Hematopoietic multipotent progenitor cell treated with erythropoietin and hydrocortisone succinate and interleukin-3 and kit ligand, for 6 days (in vitro differentiated cells): ENCODE results near the gene ZMYND19.
"Not testable (repeated sequence)": the region's sequence is repeated elsewhere in the genome, so short reads cannot be mapped to it uniquely, and the experiment has no call there.

Experiments
- DNase-seq: peaks from one replicate; pipeline ENCODE4 v3.0.0-alpha.2; 2015

The ZMYND19 gene

DNA sequence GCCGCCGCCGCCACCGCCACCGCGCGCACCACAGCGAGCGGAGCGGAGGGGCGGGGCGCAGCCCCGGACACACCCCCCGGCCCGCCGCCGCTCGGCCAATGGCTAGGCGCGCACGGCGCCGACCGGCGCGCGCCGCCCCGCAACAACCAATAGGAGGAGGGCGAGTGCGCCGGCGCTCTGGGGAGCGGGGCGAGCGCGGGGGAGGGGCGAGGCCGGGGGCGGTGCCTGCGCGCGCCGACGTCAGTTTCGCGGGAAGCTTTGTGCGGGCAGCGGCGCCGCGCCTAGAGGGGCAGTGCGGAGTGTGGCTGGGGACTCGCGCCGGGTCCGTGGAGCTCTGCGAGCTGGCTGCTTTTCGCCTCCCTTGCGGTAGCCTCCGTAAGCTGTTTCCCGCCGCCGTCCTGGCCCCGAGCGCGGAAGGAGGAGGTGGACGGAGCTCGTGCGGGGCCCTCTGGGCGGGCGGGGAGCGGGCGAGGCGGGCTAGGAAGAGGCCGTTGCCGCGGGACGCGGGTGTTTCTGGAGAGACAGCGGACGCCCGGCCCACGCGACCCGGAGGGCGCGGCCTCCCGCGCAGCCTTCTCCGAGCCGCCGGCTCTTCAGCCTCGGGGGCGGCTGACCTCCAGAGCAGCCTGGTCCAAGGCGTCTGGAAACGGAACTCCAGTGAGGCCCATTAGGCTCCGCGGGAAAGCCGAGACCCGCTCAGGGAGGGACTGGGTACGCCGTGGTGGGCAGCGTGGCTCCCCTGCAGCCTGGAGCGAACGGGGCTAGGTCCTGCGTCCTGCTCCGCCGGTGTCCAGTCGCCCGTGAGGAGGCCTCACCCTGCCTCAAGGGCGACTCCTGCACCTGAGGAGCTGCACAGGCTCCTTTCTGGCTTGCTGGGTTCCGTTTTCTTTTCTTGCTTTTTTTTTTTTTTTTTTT is at the start of gene ZMYND19:
Gene ZMYND19 (minus strand): TSS at position 44 of the 915 bp plus-strand sequence. CDS start 249 bp downstream, outside the sequence.
- peak; percentile 94 for DNase-seq

DNA sequence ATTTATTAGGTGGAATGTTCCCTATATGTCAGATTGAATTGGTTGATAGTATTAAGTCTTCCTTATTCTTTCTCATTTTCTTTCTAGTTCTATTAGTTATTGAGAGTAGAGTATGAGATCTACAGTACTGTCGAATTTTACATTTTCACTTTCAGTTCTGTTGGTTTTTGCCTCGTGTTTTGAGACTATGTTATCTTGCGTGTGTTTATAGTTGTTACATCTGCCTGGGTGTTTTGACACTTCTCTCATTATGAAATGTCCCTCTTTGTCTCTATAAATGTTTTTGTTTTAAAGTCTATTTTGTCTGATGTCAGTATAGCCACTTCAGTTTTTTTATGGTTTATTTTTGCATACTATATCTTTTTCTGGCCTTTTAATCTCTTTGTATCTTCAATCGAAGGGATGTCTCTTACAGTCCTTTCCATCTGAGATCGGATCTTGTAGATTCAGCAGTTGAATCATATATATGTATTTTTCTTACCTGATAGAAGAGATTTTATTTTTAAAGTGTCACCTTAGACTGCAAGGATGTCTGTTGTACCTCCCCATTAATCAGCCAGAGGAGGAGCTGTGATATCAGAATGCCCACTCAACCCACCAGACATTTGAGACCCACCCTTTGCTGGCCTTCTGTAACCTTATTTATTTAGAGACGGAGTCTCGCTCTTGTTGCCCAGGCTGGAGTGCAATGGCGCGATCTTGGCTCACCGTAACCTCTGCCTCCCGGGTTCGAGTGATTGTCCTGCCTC is 49.2 kb upstream of the ZMYND19 start:
- DNase-seq: peak; percentile 52

DNA sequence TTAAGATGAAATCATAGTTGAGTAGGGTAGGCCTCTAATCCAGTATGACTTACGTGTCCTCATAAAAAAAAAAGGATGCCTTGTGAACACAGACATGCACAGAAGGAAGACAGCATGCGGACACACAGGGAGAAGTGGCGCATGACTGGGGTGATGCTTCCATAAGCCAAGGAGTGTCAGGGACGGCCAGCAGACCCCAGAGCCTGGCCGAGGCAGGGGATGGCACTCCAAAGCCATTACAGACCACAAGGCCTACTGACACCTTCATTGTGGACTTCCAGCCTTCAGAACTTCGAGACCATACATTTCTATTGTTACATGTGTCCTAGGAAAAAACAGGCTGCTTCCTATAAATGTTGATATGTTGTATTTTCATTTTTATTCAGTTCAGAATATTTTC is 48.4 kb upstream of the ZMYND19 start:
- DNase-seq: no peak

DNA sequence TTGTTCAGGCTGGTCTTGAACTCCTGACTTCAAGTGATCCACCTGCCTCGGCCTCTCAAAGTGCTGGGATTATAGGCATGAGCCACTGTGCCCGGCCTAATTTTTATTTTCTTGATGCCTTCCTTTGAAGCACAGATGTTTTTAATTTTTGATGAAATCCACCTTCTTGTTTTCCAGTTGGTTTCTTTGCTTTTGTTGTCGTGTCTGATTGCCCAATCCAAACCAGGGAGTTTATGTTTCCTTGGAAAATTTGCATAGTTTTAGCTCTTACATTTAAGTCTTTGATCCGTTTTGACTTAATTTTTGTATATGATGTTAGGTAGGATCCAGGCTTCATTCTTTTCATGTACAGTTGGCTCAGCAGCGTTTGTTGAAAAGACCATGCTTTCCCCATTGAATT is 43.7 kb upstream of the ZMYND19 start:
- DNase-seq: no peak

DNA sequence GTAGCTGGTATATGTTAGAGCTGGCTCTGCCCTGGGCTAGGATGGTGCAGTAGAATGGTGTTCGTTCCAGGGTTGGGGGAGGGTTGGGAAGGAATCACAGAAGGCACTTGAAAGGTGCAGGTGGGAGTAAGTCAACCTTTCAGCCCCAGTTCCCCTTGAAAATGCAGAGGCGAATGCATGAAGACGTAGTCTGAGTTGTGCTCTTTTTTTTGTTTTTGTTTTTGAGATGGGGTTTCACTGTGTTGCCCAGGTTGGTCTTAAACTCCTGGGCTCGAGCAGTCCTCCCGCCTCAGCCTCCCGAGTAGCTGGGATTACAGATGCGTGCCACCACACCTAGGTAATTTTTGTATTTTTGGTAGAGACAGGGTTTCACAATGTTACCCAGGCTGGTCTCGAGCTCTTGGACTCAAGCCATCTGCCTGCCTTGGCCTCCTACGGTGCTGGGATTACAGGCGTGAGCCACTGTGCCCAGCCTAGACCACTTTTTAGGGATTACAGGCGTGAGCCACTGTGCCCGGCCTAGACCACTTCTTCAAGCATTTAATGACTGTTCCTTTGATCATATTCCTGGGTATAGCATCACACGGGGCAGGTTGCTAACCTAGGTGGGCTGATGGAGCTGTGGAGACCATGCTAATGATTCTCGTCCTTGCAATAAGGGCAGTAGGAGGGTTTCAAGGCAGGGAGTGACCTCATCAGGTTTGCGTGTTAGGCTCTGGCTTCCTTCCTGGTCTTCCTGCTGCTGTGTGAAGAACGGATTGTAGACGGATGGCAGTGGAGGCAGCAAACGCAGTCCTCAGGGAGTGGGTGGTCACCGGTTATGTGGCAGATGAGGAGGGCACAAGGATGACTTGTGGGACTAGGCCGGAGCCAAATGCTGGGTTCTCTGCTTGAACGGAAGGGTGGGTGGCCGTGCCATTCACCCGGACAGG is 42.2 kb upstream of the ZMYND19 start:
- no peak for DNase-seq

DNA sequence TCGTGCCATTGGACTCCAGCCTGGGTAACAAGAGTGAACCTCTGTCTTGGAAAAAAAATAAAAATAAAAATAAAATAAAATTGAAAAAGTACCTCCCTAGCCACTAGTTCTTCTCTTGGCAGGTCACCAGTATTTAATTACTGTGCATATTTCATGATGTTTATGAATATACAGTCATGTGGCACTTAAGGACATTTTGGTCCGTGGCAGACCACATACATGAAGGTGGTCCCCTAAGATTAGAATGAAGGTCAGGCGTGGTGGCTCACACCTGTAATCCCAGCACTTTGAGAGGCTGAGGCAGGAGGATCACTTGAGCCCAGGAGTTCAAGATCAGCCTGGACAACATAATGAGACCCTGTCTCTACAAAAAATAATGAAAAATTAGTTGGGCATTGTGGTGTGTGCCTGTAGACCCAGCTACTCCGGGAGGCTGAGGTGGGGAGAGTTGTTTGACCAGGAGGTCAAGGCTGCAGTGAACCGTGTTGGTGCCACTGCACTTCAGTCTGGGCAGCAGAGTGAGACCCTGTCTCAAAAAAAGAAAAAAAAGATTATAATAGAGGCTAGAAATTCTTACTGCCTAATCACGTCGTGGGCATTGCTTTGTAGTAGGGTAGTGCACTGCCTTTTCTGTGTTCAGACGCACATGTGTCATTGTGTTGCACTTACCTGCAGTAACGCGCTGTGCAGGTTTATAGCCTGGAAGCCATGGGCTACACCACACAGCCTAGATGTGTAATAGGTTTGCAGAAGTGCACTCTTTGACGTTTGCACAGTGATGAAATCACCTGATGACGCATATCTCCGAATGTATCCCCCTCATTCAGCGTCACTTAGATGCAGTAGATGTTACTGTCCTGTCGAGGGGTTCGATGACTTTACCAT is 41.3 kb upstream of the ZMYND19 start:
- DNase-seq: peak; percentile 42

DNA sequence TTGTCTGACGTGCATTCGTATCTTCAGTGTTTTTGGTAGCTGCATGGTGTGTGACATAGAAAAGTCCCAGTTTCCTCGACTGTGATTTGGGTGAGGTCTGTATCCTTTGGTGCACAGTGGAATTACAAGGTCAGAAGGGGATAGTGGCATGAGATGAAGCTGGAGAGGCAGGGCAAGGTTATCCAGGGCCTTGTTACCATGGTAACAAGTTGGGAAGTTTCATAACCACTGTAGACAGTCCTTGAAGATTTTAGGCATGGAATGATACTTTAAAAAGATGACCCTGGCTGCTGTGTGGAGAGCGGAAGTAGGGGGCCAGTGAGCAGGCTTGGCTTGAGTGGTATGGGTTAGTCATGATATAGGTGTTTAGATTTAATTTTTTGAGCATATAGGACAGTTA is 40.4 kb upstream of the ZMYND19 start:
- DNase-seq: no peak

DNA sequence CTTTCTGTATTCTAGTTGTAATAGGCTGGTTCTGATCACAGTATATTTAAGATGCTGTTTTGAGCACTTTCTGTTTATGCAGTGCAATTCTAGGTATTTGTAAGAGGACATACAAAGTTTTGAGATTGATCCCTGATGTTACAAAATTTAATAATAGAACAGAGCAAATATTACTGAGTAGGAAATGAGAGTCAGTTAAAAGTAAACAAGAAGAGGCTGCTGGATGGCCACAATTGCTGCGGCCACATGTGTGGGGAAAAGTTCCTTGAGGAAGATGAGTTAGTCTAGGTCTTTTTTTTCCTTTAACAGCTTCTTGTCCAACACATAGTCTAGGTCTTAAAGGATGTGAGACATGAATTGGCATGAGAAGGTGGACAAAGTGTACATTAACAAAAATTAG is 39.8 kb upstream of the ZMYND19 start:
- no peak for DNase-seq

DNA sequence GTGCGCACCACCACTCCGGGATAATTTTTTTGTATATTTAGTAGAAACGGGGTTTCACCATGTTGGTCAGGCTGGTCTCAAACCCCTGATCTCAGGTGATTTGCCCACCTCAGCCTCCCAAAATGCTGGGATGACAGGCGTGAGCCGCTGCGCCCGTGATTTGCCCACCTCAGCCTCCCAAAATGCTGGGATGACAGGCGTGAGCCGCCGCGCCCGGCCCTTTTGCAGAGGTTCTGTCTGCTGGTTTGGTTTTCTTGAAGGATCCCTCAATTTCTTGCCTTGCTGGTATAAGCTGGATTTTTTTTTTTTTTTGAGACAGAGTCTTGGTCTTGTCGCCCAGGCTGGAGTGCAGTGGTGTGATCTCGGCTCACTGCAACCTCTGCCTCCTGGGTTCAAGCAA is 37.1 kb upstream of the ZMYND19 start:
- not testable (repeated sequence) for DNase-seq

DNA sequence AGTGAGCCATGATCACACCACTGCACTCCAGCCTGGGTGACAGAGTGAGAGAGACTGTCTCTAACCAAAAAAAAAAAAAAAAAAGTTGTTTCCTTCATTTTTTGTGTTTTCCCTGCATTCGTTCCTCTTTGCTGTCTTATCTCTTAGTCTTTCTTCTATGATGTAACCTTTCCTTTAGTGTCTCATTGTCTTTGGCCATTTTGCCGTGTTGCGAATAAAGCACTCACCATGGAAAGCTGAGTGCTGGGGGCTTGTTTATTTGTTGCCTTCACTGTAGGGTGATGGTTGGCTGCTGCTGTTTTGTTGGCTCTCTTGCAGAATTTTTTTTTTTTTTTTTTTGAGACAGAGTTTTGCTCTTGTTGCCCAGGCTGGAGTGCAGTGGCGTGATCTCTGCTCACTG is 36.2 kb upstream of the ZMYND19 start:
- peak; percentile 45 for DNase-seq

DNA sequence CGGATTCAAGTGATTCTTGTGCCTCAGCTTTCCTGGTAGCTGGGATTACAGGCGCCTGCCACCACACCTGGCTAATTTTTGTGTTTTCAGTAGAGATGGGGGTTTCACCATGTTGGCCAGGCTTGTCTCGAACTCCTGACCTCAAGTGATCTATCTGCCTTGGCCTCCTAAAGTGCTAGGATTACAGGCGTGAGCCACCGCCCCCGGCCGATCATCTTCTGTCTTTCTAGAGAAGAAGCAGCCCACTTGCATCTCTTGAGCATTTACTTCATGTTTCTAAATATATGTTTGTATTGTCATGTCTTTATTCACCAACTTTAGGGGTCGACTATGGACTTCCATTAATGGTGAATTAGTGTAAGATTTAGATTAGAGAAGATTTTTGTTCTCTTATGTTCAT is 31.9 kb upstream of the ZMYND19 start:
- not testable (repeated sequence) for DNase-seq

DNA sequence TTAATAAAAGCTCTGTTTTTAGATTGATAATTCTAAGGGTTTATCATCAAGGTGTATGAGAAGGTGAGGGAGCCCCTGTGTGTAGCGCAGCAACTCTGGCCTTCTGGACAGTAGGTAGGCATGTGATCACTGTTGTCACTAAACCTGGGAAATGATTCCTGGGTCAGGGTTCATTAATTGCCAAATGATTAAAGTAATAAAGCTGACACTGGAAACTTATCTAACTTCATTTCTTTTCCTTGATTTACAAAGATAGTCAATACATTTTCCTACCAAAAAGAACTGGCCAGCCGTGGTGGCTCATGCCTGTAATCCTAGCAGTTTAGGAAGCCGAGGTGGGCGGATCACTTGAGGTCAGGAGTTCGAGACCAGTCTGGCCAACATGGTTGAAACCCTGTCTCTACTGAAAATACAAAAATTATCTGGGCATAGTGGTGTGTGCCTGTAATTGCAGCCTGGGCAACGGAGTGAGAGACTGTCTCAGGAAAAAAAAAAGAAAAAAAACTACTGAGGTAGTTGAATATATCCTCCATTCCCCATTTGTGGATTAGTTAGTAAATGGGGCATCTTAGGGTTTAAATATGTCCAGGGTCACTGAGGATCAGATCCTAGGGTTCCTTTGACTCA is 30.9 kb upstream of the ZMYND19 start:
- DNase-seq: peak; percentile 70

DNA sequence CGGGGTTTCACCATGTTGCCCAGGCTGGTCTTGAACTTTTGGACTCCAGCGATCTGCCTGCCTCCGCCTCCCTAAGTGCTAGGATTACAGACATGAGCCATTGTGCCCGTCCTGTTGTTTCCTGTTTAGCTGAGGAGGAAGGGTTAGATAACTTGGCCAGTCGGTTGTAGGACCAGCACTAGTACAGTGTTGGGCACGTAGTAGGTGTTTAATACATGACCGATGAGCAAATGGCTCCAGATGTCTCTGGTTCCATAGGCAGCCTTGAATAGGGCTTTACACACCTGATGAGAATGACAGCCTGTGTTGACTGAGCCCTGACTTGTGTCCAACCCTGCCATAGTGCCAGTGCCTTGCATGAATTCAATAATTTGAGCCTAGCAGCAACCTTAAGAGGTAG is 30.3 kb upstream of the ZMYND19 start:
- DNase-seq: no peak

DNA sequence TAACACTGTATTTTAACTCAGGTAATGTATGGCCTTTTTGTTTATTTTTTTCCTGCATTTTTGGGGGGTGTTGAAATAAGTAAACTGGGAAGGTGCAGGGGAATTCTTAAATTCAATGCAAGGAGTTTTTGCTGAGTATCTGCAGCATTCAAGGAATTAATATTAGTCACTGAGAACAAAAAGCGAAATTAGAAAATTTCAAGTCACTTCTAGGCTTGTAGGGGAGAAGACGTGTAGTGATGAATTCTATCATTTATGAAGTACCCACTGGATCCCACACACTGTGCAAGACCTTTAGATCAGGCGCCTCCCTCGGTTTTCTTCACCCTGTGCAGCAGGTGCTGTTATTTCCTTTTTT is 29.7 kb upstream of the ZMYND19 start:
- DNase-seq: no peak

DNA sequence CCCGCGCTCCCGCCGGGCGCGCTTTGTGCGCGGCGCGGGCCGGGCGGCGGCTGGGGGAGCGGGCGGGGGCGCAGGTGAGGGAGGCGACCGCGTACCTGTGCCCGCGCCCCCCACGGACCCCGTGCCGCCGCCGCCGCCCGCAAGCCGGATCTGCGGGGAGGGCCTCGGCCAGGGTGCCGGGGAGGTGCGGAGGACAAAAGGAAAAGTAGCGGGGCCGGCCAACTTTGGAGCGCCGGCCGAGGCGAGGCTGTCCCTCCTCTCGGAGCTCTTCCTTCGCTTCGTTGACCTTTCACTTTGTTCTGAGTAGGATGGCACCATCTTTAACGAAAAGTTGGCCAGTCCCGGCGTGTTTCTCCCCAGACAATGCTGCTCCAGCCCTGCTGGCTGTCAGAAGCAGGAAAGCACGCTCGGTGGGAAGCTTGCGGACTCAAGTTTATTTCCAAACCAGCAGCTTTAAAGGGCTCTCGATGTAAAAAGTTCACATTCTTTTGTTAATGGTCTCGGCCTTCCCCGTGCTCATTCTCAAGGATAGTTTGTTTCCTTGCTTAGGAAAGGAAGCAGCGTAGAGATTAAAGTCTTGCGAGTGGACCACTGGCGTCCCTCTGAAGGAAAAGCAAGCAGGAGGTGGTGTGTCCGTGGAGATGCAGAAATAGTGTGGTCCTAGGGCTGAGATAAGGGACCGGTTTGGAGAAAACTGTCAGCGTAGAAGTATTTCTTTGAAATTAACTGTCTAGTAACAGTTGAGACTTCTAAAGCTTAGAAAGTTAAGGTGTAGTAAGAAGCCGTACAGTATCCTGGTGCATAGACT is 29.1 kb upstream of the ZMYND19 start:
- DNase-seq: peak; percentile 64

DNA sequence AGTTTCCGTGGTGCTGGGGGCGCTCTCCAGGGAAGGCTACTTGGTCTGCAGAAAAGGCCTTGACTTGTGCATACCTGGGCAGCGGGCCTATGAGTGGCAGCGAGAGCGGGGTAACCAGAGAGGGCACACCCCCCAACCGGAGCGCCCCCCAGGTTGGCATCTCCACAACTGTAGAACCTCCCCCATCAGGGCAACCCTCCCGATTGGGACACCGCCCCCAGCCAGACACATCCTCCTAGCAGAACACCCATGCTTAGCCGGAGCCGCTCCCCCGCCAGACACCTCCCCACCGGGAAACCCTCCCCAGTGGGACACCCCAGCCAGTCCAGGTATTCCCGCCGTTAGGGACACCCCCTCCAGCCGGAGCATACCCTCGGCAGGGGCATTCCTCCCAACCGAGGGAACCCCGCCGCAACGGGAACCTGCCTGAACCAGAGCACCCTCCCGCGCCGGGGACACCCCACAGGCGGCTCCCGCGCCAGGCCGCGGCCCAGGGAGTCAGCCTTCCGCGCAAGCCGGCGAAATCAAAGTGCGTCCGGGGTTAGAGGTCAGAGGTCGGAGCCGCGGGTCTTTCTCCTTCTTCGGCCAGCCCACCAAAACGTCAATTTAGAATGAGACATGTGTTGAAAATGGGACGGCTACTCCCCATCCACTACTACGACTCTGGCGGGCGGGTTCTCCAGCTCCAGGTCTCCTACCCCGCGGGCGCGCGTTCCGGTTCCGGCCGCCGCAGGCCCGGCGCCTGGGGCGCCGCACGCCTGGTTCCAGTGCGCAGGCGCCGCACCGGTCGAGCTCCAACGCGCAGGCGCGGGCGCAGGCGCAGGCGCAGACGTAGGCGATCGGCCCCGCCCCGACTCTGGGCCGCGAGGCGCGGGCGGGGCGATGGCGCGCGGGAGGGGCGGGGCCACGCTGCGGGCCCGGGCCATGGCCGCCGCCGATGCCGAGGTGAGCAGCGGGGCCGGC is 28.1 kb upstream of the ZMYND19 start, which contains the start of gene EHMT1:
Gene EHMT1 (plus strand): TSS at position 901 of the 963 bp plus-strand sequence. CDS start 24 bp downstream, at position 925.
- peak; percentile 93 for DNase-seq

DNA sequence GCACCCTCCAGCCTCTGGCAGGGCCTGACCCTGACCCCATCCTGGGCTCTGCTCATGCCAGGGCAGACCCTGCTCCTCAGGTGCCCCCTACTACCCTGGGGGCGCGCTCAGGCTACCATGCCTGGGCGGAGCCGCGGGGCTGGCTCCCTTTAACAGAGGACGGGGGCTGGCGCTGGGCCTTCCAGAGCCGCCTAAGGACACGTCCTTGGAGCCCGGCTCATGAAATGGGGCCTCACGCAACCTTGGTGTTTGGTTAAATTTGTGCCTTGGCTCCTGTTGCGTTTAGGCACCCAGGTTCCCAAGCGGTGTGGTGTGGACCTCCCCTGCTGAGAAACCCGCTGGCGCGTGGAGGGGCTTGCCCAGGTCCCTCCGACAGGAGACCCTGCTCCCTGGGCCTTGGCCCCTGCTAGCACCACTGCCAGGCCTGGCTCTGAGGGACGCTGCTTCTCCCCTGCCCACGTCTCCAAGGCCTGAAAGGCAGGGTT is 25.1 kb upstream of the ZMYND19 start:
- DNase-seq: no peak

DNA sequence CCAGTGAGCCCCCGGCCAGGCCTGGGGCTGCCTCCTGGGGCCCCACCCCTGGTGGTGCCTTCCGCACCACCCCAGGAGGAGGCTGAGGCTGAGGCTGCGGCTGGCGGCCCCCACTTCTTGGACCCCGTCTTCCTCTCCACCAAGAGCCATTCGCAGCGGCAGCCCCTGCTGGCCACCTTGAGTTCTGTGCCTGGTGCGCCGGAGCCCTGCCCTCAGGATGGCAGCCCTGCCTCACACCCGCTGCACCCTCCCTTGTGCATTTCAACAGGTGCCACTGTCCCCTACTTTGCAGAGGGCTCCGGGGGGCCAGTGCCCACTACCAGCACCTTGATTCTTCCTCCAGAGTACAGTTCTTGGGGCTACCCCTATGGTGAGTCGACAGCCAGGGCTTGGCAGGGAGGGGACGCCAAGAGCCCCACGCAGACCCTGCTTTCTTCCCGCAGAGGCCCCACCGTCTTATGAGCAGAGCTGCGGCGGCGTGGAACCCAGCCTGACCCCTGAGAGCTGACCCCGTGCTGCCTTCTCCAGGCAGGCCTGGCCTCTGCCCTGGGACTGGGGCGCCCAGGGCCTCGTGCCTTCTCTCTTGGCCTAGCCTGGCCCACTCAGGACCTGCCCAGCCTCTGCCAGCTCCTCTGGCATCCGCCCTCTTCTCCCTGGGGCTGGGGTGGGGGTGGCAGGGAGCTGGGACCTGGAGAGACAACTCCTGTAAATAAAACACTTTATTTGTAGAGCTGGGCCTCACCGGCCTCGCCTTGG is 24.5 kb upstream of the ZMYND19 start:
- no peak for DNase-seq
